Measurements from ENCODE around the gene TXLNA. TPM values are rescaled to one million over a fixed set of nuclear protein-coding genes. Genes with fewer than 3 reads are reported as not detected.

TXLNA gene
- total and polyA plus RNA-seq, 2 experiments from 2014 or later = 15.2 to 52.1 TPM

GRCh38 chr1:32159189-32159588 is 20.3 kb upstream of the TXLNA start:
- peaks cover 9% of the 10 kb centered on the region for H3F3A ChIP-seq (replicated peaks; ENCODE audit: low read depth)
- H3K9me3 Mint-ChIP-seq = no peaks in the 10 kb centered on the region
- H3K9me2 ChIP-seq (ENCODE audit: insufficient read depth) = no peaks in the 10 kb centered on the region
- TF ChIP-seq POLR2AphosphoS5 (IDR thresholded peaks at IDR 0.05; ENCODE audit: low read depth) (no peak), ZNF114 (CRISPR knock-in tag; IDR thresholded peaks at IDR 0.05) (no peak), EZH2phosphoT487 (IDR thresholded peaks at IDR 0.05; ENCODE audit: unreplicated experiment) (no peak), EZH2 (IDR thresholded peaks at IDR 0.05; ENCODE audit: low read depth, unreplicated experiment) (no peak), STAT1 (IDR thresholded peaks at IDR 0.05; ENCODE audit: unreplicated experiment) (no peak), NANOG (IDR thresholded peaks at IDR 0.05; ENCODE audit: borderline replicate concordance) (no peak), ZNF331 (CRISPR knock-in tag; IDR thresholded peaks at IDR 0.05; ENCODE audit: low read depth) (no peak), CREB1 (CRISPR knock-in tag; IDR thresholded peaks at IDR 0.05; ENCODE audit: low read depth) (no peak)
- TF ChIP-seq, protein P1, sequence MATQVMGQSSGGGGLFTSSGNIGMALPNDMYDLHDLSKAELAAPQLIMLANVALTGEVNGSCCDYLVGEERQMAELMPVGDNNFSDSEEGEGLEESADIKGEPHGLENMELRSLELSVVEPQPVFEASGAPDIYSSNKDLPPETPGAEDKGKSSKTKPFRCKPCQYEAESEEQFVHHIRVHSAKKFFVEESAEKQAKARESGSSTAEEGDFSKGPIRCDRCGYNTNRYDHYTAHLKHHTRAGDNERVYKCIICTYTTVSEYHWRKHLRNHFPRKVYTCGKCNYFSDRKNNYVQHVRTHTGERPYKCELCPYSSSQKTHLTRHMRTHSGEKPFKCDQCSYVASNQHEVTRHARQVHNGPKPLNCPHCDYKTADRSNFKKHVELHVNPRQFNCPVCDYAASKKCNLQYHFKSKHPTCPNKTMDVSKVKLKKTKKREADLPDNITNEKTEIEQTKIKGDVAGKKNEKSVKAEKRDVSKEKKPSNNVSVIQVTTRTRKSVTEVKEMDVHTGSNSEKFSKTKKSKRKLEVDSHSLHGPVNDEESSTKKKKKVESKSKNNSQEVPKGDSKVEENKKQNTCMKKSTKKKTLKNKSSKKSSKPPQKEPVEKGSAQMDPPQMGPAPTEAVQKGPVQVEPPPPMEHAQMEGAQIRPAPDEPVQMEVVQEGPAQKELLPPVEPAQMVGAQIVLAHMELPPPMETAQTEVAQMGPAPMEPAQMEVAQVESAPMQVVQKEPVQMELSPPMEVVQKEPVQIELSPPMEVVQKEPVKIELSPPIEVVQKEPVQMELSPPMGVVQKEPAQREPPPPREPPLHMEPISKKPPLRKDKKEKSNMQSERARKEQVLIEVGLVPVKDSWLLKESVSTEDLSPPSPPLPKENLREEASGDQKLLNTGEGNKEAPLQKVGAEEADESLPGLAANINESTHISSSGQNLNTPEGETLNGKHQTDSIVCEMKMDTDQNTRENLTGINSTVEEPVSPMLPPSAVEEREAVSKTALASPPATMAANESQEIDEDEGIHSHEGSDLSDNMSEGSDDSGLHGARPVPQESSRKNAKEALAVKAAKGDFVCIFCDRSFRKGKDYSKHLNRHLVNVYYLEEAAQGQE (IDR thresholded peaks at IDR 0.05; ENCODE audit: unreplicated experiment) = no peak
- TF ChIP-seq, protein P2, sequence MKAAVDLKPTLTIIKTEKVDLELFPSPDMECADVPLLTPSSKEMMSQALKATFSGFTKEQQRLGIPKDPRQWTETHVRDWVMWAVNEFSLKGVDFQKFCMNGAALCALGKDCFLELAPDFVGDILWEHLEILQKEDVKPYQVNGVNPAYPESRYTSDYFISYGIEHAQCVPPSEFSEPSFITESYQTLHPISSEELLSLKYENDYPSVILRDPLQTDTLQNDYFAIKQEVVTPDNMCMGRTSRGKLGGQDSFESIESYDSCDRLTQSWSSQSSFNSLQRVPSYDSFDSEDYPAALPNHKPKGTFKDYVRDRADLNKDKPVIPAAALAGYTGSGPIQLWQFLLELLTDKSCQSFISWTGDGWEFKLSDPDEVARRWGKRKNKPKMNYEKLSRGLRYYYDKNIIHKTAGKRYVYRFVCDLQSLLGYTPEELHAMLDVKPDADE (IDR thresholded peaks at IDR 0.05) = no peak
- TF ChIP-seq, protein P3, sequence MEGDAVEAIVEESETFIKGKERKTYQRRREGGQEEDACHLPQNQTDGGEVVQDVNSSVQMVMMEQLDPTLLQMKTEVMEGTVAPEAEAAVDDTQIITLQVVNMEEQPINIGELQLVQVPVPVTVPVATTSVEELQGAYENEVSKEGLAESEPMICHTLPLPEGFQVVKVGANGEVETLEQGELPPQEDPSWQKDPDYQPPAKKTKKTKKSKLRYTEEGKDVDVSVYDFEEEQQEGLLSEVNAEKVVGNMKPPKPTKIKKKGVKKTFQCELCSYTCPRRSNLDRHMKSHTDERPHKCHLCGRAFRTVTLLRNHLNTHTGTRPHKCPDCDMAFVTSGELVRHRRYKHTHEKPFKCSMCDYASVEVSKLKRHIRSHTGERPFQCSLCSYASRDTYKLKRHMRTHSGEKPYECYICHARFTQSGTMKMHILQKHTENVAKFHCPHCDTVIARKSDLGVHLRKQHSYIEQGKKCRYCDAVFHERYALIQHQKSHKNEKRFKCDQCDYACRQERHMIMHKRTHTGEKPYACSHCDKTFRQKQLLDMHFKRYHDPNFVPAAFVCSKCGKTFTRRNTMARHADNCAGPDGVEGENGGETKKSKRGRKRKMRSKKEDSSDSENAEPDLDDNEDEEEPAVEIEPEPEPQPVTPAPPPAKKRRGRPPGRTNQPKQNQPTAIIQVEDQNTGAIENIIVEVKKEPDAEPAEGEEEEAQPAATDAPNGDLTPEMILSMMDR (conservative IDR thresholded peaks at IDR 0.05; ENCODE audit: low read depth in 2 of 2) = no peak
- TF ChIP-seq, protein P4, sequence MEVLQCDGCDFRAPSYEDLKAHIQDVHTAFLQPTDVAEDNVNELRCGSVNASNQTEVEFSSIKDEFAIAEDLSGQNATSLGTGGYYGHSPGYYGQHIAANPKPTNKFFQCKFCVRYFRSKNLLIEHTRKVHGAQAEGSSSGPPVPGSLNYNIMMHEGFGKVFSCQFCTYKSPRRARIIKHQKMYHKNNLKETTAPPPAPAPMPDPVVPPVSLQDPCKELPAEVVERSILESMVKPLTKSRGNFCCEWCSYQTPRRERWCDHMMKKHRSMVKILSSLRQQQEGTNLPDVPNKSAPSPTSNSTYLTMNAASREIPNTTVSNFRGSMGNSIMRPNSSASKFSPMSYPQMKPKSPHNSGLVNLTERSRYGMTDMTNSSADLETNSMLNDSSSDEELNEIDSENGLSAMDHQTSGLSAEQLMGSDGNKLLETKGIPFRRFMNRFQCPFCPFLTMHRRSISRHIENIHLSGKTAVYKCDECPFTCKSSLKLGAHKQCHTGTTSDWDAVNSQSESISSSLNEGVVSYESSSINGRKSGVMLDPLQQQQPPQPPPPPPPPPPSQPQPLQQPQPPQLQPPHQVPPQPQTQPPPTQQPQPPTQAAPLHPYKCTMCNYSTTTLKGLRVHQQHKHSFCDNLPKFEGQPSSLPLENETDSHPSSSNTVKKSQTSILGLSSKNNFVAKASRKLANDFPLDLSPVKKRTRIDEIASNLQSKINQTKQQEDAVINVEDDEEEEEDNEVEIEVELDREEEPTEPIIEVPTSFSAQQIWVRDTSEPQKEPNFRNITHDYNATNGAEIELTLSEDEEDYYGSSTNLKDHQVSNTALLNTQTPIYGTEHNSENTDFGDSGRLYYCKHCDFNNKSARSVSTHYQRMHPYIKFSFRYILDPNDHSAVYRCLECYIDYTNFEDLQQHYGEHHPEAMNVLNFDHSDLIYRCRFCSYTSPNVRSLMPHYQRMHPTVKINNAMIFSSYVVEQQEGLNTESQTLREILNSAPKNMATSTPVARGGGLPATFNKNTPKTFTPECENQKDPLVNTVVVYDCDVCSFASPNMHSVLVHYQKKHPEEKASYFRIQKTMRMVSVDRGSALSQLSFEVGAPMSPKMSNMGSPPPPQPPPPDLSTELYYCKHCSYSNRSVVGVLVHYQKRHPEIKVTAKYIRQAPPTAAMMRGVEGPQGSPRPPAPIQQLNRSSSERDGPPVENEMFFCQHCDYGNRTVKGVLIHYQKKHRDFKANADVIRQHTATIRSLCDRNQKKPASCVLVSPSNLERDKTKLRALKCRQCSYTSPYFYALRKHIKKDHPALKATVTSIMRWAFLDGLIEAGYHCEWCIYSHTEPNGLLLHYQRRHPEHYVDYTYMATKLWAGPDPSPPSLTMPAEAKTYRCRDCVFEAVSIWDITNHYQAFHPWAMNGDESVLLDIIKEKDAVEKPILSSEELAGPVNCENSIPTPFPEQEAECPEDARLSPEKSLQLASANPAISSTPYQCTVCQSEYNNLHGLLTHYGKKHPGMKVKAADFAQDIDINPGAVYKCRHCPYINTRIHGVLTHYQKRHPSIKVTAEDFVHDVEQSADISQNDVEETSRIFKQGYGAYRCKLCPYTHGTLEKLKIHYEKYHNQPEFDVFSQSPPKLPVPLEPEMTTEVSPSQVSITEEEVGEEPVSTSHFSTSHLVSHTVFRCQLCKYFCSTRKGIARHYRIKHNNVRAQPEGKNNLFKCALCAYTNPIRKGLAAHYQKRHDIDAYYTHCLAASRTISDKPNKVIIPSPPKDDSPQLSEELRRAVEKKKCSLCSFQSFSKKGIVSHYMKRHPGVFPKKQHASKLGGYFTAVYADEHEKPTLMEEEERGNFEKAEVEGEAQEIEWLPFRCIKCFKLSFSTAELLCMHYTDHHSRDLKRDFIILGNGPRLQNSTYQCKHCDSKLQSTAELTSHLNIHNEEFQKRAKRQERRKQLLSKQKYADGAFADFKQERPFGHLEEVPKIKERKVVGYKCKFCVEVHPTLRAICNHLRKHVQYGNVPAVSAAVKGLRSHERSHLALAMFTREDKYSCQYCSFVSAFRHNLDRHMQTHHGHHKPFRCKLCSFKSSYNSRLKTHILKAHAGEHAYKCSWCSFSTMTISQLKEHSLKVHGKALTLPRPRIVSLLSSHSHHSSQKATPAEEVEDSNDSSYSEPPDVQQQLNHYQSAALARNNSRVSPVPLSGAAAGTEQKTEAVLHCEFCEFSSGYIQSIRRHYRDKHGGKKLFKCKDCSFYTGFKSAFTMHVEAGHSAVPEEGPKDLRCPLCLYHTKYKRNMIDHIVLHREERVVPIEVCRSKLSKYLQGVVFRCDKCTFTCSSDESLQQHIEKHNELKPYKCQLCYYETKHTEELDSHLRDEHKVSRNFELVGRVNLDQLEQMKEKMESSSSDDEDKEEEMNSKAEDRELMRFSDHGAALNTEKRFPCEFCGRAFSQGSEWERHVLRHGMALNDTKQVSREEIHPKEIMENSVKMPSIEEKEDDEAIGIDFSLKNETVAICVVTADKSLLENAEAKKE (CRISPR knock-in tag; IDR thresholded peaks at IDR 0.05) = no peak
- peaks cover 56% of the 10 kb centered on the region for H3K36me3 Mint-ChIP-seq (ENCODE audit: low read depth)
- DNase-seq (ENCODE audit: low spot score) = no peak
- H3K27ac ChIP-seq (ENCODE audit: low read depth) = no peak overlapping the region
- ATAC-seq = no peak
- peaks cover 2% of the 10 kb centered on the region for H3K27me3 Mint-ChIP-seq (ENCODE audit: insufficient read depth, low read depth, poor library complexity)
- H3K27me3 ChIP-seq (ENCODE audit: insufficient read depth) = no peaks in the 10 kb centered on the region
- H3K27ac Mint-ChIP-seq = no peak overlapping the region
- H3K4me3 Mint-ChIP-seq = no peak overlapping the region
- H3K36me3 ChIP-seq (ENCODE audit: insufficient read depth) = peaks cover 59% of the 10 kb centered on the region
- H3K79me2 ChIP-seq (replicated peaks; ENCODE audit: insufficient read depth) = 0 out of 2 replicates have a peak, but pooled peaks cover 4% of the 10 kb centered on the region
- no peak overlapping the region for H3K4me2 ChIP-seq
- H3K4me1 ChIP-seq (ENCODE audit: insufficient read depth) = no peaks in the 10 kb centered on the region; the same call in 1 of the 2 replicates
- H2AFZ ChIP-seq = no peak overlapping the region
- H3K4me3 ChIP-seq = no peak overlapping the region
- H3K4me1 Mint-ChIP-seq = peaks cover 3% of the 10 kb centered on the region; the same call in 1 of the 3 replicates
- H4K20me1 ChIP-seq (replicated peaks; ENCODE audit: insufficient read depth) = peaks cover 20% of the 10 kb centered on the region

All from GM23338 (cell line).